GM18519 (cell line): ENCODE measurements around the gene FZD10.

Experiments
- ATAC-seq: cut with Tn5 transposase; IDR thresholded peaks from one replicate; pipeline ENCODE4 v1.9.1; 2021; ENCODE audit warnings: mild to moderate bottlenecking, moderate library complexity; ENCODE audit not compliant: unreplicated experiment, low FRiP score

Gene FZD10

GRCh38 chr12:130177635-130178242 lies 15.5 kb downstream of the FZD10 start:
- ATAC-seq = no peak

DNA sequence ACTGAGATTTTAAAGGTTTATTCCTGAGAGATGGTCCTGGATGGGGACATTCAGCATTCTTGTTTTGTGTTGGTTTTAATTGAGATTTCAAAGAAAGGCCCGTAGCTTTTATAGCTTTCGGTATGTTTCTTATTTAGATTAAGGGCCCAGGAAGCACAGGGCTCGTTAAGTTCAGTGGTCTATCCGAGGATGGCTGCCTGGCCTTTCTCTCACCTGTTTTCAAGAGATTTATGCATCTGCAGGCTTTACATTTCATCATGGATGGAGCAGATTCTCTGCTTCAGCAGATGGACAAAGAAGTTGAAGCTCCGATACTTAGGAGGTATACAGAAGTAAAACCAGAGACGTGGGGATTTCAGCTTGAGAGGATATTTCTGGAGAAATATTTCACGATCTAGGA lies 16.0 kb downstream of the FZD10 start:
- ATAC-seq = no peak

DNA sequence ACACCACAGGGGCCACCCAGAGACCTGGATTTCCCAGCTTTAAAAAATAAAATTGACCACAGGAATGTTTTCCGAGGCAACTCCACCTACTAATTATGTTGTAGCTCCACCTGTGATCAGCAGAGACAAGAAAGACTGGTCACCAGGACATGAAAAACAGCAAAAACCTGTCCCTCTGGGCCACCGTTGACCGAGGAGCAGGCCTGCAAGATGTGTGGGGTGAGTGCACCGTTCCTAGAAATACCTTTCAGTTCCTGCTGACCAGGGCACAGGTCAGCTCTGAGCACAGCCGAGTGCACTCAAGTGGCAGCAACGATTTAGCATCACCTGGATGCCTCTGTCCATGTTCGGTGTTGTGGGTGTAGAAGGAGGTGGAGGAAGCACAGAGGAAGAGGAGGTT lies 16.9 kb downstream of the FZD10 start:
- no peak for ATAC-seq

DNA sequence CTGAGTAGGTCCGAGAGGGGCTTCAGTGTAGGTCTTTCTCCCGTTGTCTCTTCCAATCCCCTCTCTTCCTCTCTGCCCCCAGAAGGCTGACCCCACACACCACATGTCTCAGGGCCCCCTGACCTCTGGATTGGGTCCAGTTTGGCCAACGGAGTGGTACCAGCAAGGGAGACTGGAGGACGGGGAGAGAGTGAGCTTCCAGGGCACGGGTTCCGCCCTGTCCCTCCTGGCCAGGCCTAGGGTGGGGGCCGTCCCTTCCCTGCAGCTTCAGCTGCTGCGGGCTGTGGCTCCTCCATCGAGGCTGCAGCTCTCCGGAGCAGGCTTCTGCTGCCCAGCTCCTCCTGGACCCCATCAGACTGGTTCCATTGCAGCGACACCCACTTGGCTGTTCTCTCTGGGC lies 17.4 kb downstream of the FZD10 start:
- no peak for ATAC-seq

- no peak for ATAC-seq
Measured at GRCh38 chr12:130181211-130181610, 18.9 kb downstream of the FZD10 start.

GRCh38 chr12:130183585-130184370 lies 21.5 kb downstream of the FZD10 start:
- no peak for ATAC-seq

DNA sequence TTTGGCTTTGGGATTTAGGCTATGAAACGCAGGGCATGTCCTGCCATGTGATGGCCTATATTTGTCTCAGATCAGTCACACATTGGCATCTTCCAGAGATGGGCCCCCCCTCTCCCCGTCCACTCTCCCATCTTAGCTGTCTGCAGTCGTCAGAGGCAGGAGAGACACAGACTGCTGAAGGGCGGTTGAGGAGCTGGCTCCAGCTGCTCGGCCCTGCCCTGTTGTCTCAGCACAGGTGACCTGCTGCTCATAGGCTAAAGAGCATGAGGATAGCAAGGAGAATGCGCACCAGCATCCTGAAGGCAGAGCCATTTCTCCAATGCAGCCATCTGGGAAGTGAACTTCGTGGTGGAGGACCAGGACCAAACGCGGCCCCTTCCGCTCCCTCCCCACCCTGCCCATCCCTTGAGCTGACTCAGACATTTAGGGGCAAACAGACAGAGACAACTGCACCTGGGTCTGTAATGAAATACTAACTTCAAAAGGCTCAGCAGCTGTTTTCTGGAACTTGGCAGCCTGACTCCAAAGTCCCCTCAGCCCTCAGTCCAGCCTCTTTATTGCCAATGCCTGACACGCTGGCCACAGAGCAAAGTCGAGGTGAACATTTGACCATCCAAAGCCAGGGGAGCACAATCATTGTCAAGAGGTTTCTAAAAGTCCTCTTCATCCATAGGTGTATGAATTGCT lies 22.3 kb downstream of the FZD10 start:
- ATAC-seq = no peak

DNA sequence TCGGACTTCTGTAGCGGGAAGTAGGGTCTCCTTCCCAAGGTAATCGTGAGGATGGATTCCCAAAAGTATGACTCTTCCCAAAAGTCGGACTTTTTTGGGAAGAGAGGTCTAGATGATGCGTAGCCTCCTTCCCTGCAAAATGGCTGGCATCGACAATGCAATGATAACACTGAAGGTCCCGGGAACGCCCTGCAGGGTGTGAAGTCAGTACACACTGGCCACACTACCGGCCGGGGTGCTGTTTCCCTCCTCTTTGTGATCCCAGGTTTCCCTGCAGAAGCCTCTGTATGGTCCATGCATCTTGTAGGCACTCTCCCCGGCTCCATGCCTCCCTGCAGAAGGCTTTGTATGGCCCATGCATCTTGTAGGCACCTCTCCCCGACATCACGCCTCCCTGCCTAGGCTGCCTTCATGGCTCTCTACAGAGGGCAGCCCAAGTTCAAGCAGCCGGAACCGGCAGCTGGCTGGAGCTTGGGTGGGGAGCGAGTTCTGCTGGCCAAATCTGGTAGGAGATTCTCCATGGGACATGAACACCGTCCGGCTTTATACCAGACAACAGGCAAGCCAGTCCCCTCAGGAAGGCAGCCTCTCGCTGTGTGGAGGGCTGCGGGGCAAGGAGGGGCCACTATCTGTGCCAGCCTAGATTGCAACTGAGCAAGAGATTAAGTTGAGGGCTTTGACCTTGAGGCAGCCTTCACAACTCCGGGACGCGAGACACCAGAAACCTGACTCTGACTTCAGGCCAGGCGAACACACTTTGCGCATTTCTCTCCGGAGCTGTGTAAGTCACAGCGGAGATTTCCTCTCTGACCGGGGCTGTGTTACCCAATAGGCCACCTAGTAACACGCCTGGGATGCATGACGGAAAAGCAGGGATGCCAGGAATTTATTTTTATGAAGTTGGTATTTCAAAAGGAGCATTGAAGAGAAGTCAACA lies 23.5 kb downstream of the FZD10 start:
- ATAC-seq = no peak

DNA sequence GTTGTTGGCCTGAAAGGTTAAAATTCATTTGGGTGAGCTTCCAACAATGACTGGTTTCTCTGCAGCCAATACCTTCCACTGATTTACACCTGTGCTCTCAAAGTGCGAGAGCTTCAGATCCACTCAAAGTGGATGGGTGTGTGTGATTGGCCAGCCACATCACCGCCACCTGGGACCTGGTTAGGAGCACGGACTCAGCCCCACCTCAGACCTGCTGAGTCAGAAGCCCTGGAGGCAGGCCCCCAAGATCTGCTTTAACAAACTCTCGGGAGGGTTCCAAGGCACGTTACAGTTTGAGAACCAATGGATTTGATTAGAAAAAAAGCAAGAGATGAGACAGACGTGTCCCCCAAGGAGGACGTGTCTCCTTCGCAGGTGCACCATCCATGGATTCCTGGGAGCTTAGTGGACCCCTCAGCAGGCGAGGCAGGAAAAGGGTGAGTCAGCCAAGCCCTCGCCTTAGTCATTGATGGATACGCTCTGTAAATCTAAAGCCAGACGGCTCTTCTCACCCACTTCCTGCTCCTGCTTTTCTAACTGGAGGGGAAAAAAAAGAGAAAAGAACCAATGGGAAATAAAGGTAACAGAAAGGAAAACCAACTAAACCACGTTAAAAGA lies 24.5 kb downstream of the FZD10 start:
- no peak for ATAC-seq

DNA sequence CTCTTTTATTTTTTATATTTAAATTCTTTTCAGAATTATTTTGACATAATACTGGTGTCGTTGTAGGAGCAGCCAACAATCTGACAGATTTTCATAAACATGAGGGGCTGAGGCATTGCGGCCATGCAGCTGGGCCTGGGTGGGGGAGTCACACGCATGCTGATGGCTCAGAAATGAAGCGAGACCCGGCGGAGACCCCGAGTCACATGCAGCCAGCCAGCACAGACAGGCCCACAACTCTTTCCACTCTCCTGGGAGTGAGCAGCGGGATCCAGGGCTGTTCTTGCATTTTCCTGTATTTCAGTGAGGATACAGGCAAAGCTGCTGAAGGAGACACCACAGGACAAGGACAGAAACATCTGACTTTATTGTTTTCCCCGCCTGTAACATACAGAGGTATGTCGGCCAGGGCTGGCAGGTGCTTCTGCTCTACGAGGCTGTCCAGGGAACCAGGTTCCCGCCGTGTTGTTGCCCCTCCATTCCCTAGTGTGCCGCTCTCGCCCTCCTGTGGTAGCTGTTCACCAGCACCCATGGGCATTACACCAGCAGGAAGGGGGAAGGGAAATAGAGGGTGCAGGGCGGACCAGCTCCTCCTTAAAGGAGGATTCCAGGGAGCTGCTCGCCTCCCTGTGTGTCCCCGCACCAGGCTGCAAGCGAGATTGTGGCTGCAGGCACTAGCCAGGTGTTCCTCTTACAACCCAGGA lies 30.5 kb downstream of the FZD10 start:
- no peak for ATAC-seq

- ATAC-seq = no peak
Measured at GRCh38 chr12:130194154-130194553, 31.9 kb downstream of the FZD10 start.

DNA sequence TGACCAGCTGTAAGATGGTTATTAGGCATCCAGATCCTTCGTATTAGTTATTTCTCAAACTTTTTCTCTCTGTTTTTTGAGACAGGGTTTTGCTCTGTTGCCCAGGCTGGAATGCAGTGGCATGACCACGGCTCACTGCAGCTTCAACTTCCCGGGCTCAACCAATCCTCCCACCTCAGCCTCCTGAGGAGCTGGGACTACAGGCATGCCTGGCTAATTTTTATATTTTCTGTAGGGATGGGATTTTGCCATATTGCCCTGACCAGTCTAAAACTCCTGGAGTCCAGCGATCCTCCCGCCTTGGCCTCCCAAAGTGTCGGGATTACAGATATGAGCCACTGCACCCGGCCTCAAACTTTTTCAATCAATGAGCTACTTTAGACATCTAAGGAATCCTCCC lies 33.1 kb downstream of the FZD10 start:
- ATAC-seq = no peak

GRCh38 chr12:130195776-130196175 lies 33.5 kb downstream of the FZD10 start:
- ATAC-seq = no peak

- ATAC-seq = no peak
Measured at GRCh38 chr12:130196827-130197226, 34.6 kb downstream of the FZD10 start.

DNA sequence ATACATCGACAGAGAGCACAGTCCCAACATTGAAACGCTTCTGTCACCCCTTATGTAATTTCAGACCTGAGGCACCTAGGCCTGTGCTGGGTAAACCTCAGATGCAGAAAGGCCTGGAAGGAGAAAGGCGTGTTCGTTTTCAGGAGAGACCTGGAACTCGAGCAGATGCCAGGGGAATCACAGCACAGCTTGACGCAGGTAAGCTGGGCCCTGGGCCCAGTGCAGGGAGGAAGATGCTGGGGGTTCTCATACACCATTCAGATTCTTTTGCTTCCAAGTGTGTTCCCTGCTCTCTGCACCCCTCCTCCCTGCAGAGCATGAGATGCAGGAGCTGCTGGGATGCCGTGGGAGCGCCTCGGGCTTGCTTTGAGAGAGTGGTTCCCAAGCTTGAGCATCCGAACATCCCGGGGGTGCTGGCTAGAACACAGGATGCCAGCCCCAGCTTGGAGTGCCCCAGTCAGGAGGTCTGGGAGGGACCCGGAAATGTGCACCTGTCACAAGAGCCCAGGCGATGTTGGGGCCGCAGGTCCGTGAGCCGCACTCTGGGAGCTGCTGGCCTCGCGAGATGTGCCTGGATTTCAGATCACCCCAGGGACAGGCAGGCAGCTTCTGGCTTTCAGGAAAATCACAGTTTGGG lies 35.9 kb downstream of the FZD10 start:
- ATAC-seq = no peak

GRCh38 chr12:130198663-130199060 lies 36.4 kb downstream of the FZD10 start:
- ATAC-seq = no peak

DNA sequence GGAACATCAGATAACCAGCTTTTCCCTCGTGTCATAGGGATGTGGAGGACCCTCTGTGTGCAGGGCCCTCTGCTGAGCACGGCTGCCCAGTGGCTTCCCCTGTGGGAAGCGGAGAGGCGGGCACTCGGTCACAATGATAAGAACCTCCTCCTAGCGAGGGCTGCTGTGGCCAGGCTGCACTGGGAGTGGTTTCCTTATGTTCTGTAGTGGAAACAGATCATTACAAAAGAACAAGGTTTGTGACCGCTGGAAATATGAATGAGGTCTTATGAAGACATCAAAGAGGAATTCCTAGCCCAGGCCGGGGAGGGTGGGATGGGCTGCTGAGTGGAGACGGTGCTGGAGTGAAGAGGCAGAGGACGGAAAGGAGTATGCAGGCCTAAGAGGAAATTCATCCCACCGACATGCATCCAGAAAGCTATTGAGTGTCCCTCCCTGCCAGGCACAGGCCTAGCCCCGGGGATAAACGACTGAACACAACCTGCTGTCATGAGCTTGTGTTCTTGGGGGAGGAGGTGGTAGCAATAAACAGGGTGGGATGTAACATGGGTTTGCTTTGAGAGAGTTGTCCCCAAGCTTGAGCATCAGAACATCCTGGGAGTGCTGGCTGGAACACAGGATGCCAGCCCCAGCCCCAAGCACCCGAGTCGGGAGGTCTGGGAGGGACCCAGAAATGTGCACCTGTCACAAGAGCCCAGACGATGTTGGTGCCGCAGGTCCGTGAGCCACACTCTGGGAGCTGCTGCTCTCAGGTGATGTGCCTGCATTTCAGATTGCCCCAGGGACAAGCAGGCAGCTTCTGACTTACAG lies 37.5 kb downstream of the FZD10 start:
- ATAC-seq = no peak

DNA sequence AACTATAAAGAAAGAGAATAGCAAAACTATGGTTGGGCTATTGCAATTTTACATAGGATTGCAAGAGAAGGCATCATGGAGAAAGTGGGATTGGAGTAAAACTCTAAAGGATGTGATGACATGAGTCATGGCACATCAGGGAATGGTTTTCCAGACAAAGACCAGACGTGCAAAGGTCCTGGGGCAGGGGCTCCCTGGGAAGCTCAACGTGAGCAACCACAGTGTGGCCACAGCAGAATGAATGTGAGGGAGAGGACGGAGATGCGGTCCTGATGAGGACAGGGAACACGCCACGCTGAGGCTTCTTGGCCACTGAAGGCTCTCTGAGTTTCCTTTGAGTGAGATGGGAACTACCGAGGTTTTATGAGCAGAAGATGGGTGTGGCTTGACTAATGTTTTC lies 38.2 kb downstream of the FZD10 start:
- ATAC-seq = no peak
